ENCODE measurements around the gene ADGRD2. TPM values are rescaled to one million over a fixed set of nuclear protein-coding genes. Genes with fewer than 3 reads are reported as not detected.

ADGRD2 gene
- total and polyA plus RNA-seq, 4 donors = not detected

DNA sequence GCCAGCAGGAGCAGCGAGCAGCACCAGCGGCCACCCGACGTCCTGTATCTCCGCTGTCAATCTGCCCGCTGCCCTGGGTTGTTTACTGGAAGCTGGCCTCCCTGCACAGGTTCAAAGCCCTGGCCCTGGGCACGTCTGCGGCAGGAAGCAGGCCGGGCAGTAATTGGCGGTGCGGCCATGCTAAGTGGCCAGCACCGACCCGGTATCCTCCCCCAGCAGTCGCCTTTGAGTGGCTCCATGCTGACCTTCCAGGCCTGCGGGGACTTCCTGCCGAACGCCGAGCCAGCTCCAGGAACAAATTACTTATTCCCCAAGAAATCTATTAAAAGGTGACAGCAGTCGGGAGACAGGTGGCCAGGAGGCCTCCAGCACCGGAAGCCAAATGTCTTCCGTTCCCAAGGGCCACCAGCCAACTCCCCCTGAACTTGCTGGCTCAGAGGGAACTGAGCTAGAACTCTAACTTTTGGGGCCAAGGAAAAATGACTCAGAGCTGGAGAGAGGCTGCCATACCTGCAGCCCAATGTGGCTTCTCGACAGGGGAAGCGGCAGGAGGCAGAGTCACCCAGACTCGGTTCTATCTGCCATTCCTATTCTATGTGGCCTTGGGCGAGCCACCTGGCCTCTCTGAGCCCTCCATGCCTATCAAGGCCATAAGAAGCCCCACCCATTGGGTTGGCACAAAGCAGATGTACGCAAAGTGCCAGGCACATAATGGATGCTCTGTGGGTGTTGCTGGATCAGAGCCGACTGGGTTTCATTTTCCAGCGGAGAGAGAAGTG, 21.3 kb upstream of the ADGRD2 start:
- no peak overlapping the region for H3K9ac ChIP-seq (ENCODE audit: low read depth in 1 of 2, low read length in 2 of 2)
- 83% methylated on average over 28 of the region's 28 CpGs for WGBS
- H3K36me3 ChIP-seq (ENCODE audit: control insufficient read depth in 4 of 4, insufficient read depth in 3 of 4, low read depth in 1 of 4, low read length in 3 of 4) = no peaks in the 10 kb centered on the region
- H3K4me3 ChIP-seq (ENCODE audit: low read depth in 1 of 3, low read length in 3 of 3) = no peak overlapping the region
- H3K27ac ChIP-seq (ENCODE audit: low read depth in 1 of 2, low read length in 2 of 2) = no peak overlapping the region
- H3K4me1 ChIP-seq (ENCODE audit: control insufficient read depth in 4 of 4, insufficient read depth in 4 of 4, low read length in 3 of 4) = no peaks in the 10 kb centered on the region
- TF ChIP-seq SP1 (IDR thresholded peaks at IDR 0.05) = no peak
- no peak for TF ChIP-seq JUND (IDR thresholded peaks at IDR 0.05)
- TF ChIP-seq FOXA2 (IDR thresholded peaks at IDR 0.05) = no peak
- no peak for TF ChIP-seq ATF3 (IDR thresholded peaks at IDR 0.05)
- no peak for TF ChIP-seq RXRA (IDR thresholded peaks at IDR 0.05)
- TF ChIP-seq, protein P1, sequence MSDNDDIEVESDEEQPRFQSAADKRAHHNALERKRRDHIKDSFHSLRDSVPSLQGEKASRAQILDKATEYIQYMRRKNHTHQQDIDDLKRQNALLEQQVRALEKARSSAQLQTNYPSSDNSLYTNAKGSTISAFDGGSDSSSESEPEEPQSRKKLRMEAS (IDR thresholded peaks at IDR 0.05) = no peak
- no peak for TF ChIP-seq CTCF (IDR thresholded peaks at IDR 0.05; ENCODE audit: low read depth, low read length, missing input control)
- TF ChIP-seq GABPA (IDR thresholded peaks at IDR 0.05 in 1 of 2, conservative IDR thresholded peaks at IDR 0.05 in 1 of 2) = no peak
- no peak for TF ChIP-seq RAD21 (IDR thresholded peaks at IDR 0.05)
- TF ChIP-seq, protein P2, sequence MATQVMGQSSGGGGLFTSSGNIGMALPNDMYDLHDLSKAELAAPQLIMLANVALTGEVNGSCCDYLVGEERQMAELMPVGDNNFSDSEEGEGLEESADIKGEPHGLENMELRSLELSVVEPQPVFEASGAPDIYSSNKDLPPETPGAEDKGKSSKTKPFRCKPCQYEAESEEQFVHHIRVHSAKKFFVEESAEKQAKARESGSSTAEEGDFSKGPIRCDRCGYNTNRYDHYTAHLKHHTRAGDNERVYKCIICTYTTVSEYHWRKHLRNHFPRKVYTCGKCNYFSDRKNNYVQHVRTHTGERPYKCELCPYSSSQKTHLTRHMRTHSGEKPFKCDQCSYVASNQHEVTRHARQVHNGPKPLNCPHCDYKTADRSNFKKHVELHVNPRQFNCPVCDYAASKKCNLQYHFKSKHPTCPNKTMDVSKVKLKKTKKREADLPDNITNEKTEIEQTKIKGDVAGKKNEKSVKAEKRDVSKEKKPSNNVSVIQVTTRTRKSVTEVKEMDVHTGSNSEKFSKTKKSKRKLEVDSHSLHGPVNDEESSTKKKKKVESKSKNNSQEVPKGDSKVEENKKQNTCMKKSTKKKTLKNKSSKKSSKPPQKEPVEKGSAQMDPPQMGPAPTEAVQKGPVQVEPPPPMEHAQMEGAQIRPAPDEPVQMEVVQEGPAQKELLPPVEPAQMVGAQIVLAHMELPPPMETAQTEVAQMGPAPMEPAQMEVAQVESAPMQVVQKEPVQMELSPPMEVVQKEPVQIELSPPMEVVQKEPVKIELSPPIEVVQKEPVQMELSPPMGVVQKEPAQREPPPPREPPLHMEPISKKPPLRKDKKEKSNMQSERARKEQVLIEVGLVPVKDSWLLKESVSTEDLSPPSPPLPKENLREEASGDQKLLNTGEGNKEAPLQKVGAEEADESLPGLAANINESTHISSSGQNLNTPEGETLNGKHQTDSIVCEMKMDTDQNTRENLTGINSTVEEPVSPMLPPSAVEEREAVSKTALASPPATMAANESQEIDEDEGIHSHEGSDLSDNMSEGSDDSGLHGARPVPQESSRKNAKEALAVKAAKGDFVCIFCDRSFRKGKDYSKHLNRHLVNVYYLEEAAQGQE (IDR thresholded peaks at IDR 0.05) = no peak
- no peak for TF ChIP-seq FOXA1 (IDR thresholded peaks at IDR 0.05)
- no peak for TF ChIP-seq TAF1 (conservative IDR thresholded peaks at IDR 0.05)
- TF ChIP-seq HNF4G (IDR thresholded peaks at IDR 0.05) = no peak
- TF ChIP-seq NR2F2 (IDR thresholded peaks at IDR 0.05) = no peak
- TF ChIP-seq YY1 (IDR thresholded peaks at IDR 0.05) = no peak
- no peak for DNase-seq (ENCODE audit: low spot score)
- H3K27me3 ChIP-seq (ENCODE audit: control insufficient read depth in 4 of 4, insufficient read depth in 4 of 4, low read length in 3 of 4) = no peaks in the 10 kb centered on the region
- H3K9me3 ChIP-seq (ENCODE audit: control insufficient read depth in 4 of 4, low read length in 3 of 4) = no peaks in the 10 kb centered on the region

GRCh38 chr9:124429530-124429867, 20.8 kb upstream of the ADGRD2 start:
- no peak overlapping the region for H3K27ac ChIP-seq (ENCODE audit: low read depth in 1 of 2, low read length in 2 of 2)
- WGBS = 82% methylated on average over 4 of the region's 4 CpGs
- no peak overlapping the region for H3K4me3 ChIP-seq (ENCODE audit: low read depth in 1 of 3, low read length in 3 of 3)
- no peaks in the 10 kb centered on the region for H3K9me3 ChIP-seq (ENCODE audit: control insufficient read depth in 4 of 4, low read length in 3 of 4)
- no peaks in the 10 kb centered on the region for H3K27me3 ChIP-seq (ENCODE audit: control insufficient read depth in 4 of 4, insufficient read depth in 4 of 4, low read length in 3 of 4)
- no peak for DNase-seq (ENCODE audit: low spot score)
- no peaks in the 10 kb centered on the region for H3K36me3 ChIP-seq (ENCODE audit: control insufficient read depth in 4 of 4, insufficient read depth in 3 of 4, low read depth in 1 of 4, low read length in 3 of 4)
- H3K9ac ChIP-seq (ENCODE audit: low read depth in 1 of 2, low read length in 2 of 2) = no peak overlapping the region
- H3K4me1 ChIP-seq (ENCODE audit: control insufficient read depth in 4 of 4, insufficient read depth in 4 of 4, low read length in 3 of 4) = no peaks in the 10 kb centered on the region
- no peak for TF ChIP-seq GABPA (IDR thresholded peaks at IDR 0.05 in 1 of 2, conservative IDR thresholded peaks at IDR 0.05 in 1 of 2)
- TF ChIP-seq FOXA2 (IDR thresholded peaks at IDR 0.05) = no peak
- TF ChIP-seq HNF4A (conservative IDR thresholded peaks at IDR 0.05) = no peak
- no peak for TF ChIP-seq ATF3 (IDR thresholded peaks at IDR 0.05)
- TF ChIP-seq, protein P1 (IDR thresholded peaks at IDR 0.05) = no peak
- no peak for TF ChIP-seq NR2F2 (IDR thresholded peaks at IDR 0.05)
- TF ChIP-seq RAD21 (IDR thresholded peaks at IDR 0.05) = no peak
- no peak for TF ChIP-seq JUND (IDR thresholded peaks at IDR 0.05)
- TF ChIP-seq EGR1 (IDR thresholded peaks at IDR 0.05; ENCODE audit: low read depth in 2 of 2) = no peak
- no peak for TF ChIP-seq RXRA (IDR thresholded peaks at IDR 0.05)
- no peak for TF ChIP-seq HNF4G (IDR thresholded peaks at IDR 0.05)
- TF ChIP-seq YY1 (IDR thresholded peaks at IDR 0.05) = no peak
- TF ChIP-seq TAF1 (conservative IDR thresholded peaks at IDR 0.05) = no peak
- TF ChIP-seq, protein P2 (IDR thresholded peaks at IDR 0.05) = no peak
- TF ChIP-seq FOXA1 (IDR thresholded peaks at IDR 0.05) = no peak
- TF ChIP-seq CTCF (IDR thresholded peaks at IDR 0.05; ENCODE audit: low read depth, low read length, missing input control) = no peak
